Measurements from ENCODE around the gene KLC4. TPM values are rescaled to one million over a fixed set of nuclear protein-coding genes. Genes with fewer than 3 reads are reported as not detected.

Gene KLC4
- 141 TPM for total RNA-seq

DNA sequence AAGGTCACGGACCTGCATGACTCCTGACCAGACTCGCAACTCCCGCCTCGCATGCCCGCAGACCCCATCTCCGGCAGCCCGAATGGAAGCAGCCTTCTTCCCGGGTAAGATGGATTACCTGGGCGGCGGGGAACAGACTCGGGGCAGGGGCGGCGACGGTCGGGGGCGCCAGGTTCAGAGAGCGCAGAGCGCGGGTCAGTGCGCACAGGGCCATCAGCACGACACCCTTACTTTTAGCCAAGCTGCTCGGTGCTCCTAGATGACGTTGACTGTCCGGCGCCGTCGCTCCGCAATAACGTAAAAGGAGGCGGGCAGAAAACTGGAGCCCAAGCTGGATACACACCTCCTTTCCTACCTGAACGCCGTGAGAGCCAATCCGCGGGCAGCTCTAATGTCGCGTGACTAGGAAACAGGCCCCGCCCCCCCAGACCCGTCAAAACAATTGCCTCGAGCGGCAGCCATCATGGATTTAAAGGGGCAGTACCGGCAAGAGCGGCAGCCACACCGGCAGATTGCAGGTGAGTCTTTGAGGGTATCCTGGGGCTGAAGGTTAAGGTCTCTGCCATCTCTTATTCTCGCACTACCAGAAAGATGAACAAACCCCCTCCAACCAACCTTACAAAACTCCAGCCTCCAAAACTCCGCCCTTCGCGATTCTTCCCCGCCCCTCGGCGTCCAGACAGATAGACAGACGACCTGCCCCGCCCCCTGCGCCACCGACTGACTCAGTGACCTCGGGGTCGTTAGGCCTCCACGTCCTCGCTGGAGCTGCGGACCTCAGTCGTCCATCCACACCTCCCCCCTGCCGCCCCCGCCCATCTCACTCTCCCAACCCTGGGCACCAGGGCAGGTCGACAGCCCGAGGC, at the start of gene KLC4, which contains the start of gene MRPL2:
KLC4 (plus strand) TSS at position 464 of the 866 bp plus-strand sequence. CDS start 1,705 bp downstream, outside the sequence.
MRPL2 (minus strand) TSS at position 267 of the 866 bp plus-strand sequence; CDS start at position 214, 53 bp downstream.
- peak; percentile 100 for DNase-seq (ENCODE audit: low spot score)
- ATAC-seq, result peak; percentile 85

- DNase-seq (ENCODE audit: low spot score), result no peak
- ATAC-seq, result no peak
Measured at GRCh38 chr6:43011207-43011606, 48.2 kb upstream of the KLC4 start.

- ATAC-seq (no peak), DNase-seq (ENCODE audit: low spot score) (no peak)
Measured at GRCh38 chr6:43012364-43012763, 47.1 kb upstream of the KLC4 start.

GRCh38 chr6:43013097-43013842, 46.2 kb upstream of the KLC4 start:
- ATAC-seq, result no peak
- no peak for DNase-seq (ENCODE audit: low spot score)

DNA sequence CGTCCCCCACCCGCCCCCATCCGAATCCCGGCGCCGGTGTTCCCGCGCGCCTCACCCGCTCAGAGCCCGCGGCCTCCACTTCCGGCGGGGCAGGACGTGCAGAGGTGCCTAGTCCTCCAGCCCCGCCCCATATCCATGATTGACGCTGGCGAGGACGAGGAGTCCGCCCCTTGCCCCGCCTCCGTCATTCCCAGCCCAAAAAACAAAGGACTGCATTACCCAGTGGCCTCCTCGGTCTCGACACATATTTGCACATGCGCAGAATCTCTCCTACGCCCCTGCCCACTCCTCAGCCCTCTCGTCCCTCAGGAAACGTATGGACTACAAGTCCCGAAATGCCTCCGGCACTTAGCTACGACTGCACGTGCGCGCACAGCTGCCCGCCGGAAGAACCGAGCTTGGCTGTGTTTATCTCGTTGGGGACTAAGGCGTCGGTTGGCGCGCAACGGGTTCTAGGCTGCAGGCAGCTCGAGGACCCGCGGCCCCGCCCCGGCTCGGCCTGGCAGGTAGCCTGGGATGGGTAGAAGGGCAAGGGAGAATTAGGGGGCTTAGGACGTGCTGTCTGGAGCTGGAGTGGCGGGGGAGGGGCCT, 45.5 kb upstream of the KLC4 start, which contains the start of the genes KLHDC3 and MEA1:
KLHDC3 (plus strand) TSS at position 407 of the 591 bp plus-strand sequence. CDS start 2,944 bp downstream, outside the sequence.
MEA1 (minus strand) TSS at position 104 of the 591 bp plus-strand sequence. CDS start 133 bp downstream, outside the sequence.
- peak; percentile 99 for DNase-seq (ENCODE audit: low spot score)
- peak; percentile 97 for ATAC-seq

DNA sequence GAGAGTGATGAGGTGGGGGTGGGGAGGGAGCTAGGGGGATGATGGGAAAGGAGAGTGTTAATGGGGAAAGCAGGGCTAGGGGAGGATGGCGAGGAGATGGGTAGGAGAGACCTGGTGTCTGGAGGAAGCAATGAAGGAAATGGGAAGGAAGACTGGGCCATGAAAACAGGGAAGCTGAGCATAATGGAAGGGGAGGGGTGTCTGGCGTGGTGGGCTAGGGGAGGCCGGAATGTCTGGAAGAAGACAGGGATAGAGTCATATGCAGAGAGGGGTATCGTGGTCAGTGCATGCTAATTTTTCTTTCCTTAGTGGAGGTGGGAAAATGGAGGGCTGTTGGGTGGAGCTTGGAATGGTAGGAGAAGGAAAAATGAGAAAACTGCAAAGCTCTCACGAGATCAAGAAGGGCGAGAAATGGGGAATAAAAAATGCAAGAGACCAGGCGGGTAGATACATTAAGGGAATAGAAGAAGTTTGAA, 45.0 kb upstream of the KLC4 start:
- no peak for DNase-seq (ENCODE audit: low spot score)
- no peak for ATAC-seq

DNA sequence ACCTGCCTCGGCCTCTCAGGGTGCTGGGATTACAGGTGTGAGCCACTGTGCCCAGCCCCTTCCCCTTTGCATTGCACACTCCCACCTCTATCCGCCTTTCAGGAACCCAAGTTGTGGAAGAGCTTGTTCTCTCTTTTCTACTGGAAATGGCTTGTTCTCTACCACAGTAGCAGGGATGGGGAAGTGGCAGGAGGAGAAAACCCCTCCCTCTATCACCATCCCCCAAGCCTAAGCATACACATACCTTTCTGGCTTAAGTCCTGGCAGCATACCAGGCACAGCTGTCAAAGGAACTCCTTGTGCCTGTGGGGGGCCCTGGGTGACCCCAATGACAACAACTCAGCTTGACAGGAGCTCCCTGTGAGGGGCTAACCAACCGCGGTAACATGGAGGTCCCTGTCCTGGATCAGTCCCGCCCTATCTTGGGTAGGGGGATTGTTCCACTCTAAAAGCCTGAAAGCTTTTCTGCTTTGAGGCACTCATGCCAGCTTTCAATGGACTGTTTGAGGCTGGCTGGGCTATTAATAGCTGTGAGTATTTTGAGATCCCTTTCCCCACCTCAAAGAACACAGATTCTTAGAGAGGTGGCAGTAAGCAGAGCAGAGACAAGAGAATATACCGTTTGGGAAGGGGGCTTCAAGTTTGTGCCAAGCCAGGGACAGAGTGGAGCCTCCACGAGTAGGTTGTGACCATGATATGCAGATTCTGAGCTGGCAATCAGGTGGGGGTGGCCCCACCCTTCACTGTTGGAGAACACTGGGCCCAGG, 43.1 kb upstream of the KLC4 start:
- ATAC-seq (no peak), DNase-seq (ENCODE audit: low spot score) (no peak)

DNA sequence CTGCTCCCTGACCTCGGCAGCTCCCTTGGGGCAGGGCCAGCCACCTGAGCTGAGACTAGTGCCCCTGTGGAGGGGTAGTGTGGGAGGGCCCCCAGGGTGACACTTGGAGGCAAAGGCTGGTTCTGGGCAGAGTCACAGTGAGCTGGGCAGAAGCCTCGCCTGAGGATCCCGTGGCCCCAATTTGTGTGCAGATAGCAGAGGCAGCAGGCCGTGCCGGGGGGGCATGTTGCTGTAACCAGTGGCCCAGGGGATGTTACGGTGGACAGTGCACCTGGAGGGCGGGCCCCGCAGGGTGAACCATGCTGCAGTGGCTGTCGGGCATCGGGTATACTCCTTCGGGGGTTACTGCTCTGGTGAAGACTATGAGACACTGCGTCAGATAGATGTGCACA, 42.5 kb upstream of the KLC4 start:
- no peak for ATAC-seq
- DNase-seq (ENCODE audit: low spot score), result no peak

DNA sequence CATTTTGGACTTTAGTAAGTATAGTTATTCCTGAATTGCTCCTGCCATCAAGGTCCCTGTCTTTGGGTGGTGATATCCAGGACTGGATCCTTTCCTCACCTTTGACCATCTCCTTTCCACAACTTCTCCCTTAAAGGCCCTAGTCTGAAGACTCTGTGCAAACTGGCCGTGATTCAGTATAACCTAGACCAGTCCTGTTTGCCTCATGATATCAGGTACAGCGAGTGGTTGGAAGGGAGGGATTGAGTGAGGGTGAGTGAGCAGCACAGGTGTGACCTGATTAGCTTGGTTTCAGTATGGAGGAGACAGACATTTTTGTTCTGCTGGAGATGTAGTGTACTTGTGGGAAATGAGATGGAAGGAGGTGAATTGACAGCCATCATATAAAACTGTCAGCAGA, 40.3 kb upstream of the KLC4 start:
- DNase-seq (ENCODE audit: low spot score) (no peak), ATAC-seq (no peak)

DNA sequence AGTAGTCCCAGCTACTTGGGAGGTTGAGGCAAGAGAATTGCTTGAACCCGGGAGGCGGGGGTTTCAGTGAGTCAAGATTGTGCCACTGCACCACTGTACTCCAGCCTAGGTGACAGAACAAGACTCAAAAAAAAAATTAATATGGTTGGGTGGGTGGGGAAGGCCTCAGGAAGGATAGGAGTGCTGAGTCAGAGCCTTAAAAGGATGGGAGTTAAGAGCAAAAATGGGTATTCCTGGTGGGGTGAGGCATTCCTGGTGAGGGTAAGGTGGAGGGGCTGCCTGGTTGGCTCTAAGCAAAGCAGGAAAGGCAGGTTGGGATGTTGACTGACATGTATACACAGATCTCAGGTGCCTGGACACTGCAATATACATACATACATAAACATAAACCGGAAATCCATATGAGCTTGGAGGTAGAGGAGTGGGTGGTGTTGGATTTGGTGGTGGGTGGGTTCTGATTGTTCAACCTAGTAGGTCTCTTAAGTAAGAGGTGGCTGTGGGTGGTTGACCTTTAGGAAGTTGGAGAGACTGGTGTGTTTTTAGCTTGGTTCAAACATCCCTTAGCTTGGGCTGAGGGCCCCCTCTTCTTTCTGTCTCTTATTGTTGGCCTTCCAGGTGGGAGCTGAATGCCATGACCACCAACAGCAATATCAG, 39.3 kb upstream of the KLC4 start:
- no peak for DNase-seq (ENCODE audit: low spot score)
- ATAC-seq, result no peak

DNA sequence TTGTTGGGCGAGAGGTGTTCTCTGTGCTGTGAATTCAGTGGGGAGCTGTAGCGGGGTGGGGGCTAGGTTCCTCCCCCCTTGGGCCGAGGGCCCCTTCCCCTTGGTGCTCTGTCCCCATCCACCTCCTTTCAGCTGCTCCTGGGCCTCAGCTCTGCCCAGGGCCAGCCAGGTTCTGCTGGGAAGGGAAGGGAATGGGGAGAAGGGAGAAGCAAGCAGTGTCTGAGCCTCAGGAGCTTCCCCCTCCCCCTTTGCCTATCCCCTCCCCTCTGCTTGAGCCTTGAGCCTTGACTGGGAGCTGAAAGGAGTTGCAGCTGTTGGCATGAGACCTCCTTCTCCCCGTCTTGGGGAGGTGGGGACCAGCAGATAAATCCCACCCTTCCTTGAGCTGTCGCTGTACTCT, 38.6 kb upstream of the KLC4 start:
- DNase-seq (ENCODE audit: low spot score), result no peak
- peak; percentile 15 for ATAC-seq

DNA sequence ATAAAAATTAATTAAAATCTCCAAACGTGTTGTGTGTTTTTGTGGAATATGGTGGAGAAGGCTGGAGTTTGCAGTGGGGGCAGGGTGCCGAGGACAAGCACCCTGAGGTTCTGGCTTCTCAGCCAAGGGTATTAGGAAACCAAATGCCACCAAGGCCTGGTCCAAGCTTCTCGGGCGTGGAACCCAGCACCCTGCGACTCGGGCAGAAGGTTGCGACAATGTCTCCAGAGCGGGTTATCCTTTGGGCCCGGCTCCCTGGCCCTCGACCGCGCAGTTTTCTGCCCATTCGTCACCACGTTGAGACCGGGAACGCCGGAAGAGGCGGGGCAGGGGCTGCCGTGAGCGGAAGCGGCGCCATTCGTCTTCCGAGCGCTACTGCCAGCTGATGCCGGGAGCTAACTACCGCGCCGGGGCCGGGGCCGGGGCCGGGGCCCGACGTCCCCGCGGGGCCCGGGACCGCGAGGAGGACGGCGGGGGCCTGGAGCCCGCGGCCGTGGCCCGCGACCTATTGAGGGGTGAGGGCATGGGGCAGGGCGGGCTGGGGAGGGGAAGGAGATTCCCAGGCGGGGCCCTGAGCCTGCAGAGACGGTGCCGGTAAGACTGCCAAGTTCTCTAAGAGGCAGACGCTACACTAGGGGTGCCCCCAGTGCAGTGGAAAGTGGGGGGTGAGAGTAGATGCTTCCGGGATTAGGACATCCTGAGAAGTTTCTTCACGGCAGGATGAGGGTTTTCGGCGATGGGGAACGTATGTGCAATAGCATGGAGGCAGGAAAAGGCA, 38.0 kb upstream of the KLC4 start, which contains the start of gene RRP36:
RRP36 (plus strand) TSS at position 354 of the 778 bp plus-strand sequence; CDS start at position 386, 32 bp downstream.
- peak; percentile 95 for ATAC-seq
- DNase-seq (ENCODE audit: low spot score), result peak; percentile 83

DNA sequence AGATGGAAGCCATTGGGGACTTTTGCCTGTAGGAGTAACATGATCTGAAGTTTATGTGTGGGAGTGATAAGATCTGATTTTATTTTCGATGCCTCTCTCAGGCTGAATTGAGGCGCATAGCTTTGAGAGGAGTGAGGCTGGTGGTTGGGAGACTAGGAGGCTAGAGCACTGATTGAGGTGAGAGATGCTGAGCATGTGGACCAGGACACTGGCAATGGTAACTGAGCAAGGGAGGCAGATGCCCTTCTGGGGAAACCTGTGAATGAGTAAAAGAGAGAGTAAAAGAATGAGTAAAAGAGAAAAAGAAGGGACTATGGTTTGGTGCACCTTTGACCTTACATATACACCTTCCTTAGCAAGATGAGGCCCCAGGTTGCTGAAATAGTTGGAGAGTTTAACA, 35.0 kb upstream of the KLC4 start:
- no peak for ATAC-seq
- no peak for DNase-seq (ENCODE audit: low spot score)

DNA sequence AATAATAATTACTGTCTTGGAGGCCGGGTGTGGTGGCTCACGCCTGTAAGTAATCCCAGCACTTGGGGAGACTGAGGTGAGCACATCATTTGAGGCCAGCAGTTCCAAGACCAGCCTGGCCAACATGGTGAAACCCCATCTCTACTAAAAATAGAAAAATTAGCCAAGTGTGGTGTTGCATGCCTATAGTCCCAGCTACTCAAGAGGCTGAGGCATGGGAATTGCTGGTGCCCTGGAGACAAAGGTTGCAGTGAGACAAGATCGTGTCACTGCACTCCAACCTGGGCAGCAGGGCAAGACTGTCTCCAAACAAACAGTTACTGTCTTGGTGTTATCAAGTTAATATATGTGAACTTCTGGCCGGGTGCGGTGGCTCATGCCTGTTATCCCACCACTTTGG, 33.1 kb upstream of the KLC4 start:
- DNase-seq (ENCODE audit: low spot score), result no peak
- no peak for ATAC-seq

- ATAC-seq (no peak), DNase-seq (ENCODE audit: low spot score) (no peak)
Measured at GRCh38 chr6:43029120-43029519, 30.3 kb upstream of the KLC4 start.

DNA sequence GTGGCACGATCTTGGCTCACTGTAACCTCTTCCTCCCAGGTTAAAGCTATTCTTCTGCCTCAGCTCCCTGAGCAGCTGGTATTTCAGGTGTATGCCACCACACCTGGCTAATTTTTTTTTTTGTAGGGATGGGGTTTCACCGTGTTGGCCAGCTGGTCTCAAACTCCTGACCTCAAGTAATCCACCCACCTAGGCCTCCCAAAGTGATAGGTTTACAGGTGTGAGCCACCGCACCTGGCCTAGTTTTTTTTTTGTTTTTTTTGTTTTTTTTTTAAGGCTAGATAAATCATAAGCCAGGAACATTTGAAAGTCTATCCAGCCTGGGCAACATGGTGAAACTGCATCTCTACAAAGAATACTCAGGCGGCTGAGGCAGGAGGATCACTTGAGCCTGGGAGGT, 27.1 kb upstream of the KLC4 start:
- ATAC-seq, result no peak

DNA sequence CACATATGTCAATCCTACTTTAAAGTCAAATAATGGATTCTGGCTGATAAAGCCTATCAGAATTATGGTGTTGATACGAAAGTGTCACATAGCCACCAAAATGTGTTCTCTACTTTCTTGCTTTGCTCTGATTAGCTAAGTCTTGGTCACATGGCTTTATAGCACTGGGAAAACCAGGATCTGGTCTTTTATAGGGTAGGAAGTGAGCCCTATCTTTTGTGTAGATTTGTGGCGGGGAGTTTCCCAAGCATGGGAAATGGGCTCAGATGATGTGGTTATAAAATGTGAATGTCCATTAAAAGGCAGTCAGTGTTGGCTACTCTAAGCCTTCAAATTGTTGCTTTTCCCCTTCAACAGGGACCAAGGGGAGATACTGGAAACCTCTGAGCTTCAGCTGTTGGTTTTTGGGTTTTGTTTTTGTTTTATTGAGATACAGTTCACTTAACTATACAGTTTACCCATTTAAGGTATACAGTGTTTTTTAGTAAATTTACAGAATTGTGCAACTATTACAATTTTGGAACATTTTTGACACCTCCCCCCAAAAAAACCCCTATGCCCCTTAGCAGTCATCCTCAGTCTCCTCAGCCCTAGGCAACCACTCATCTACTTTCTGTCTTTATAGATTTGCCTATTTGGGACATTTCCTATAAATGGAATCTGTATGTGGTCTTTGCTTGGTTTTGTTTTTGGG, 25.8 kb upstream of the KLC4 start:
- ATAC-seq (no peak), DNase-seq (ENCODE audit: low spot score) (no peak)

More for the DNA sequence above, 27.1 kb upstream of the KLC4 start:
- DNase-seq (ENCODE audit: low spot score), result no peak

- DNase-seq (ENCODE audit: low spot score) (no peak), ATAC-seq (no peak)
Measured at GRCh38 chr6:43034190-43034525, 25.3 kb upstream of the KLC4 start.
